ENCODE data around the gene SH3D21.

The SH3D21 gene

DNA sequence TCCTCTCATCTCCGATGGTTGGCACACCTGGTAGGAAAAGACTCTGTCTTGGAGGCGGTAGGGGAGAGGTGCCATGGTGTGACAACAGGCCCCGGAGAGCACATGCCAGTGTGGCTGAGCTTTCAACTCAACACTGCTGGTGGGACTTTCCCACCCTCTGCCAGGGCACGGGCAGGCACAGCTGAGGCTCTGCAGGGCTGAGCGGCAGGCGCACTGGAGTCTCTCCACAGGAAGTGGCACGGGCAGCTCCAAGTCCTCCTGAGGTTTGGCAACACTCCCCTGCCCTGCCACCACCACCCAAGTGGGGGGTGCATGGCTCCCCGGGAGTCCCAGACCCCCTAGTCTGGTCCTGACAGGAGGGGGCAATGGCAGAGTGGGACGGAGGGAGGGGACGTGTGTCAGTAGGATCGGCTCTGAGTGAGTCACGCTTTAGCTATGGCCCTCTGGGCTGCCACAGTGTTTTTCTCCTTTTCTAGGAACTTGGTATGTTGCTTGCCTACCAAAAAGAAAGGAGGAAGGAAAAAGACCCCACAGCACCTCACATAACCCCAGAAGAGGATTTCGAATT lies 44.6 kb downstream of the SH3D21 start:
- TF ChIP-seq ZFX (IDR thresholded peaks at IDR 0.05), result no peak
- TF ChIP-seq, protein P1, sequence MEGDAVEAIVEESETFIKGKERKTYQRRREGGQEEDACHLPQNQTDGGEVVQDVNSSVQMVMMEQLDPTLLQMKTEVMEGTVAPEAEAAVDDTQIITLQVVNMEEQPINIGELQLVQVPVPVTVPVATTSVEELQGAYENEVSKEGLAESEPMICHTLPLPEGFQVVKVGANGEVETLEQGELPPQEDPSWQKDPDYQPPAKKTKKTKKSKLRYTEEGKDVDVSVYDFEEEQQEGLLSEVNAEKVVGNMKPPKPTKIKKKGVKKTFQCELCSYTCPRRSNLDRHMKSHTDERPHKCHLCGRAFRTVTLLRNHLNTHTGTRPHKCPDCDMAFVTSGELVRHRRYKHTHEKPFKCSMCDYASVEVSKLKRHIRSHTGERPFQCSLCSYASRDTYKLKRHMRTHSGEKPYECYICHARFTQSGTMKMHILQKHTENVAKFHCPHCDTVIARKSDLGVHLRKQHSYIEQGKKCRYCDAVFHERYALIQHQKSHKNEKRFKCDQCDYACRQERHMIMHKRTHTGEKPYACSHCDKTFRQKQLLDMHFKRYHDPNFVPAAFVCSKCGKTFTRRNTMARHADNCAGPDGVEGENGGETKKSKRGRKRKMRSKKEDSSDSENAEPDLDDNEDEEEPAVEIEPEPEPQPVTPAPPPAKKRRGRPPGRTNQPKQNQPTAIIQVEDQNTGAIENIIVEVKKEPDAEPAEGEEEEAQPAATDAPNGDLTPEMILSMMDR (conservative IDR thresholded peaks at IDR 0.05), result no peak
- no peak overlapping the region for H3K27ac ChIP-seq

DNA sequence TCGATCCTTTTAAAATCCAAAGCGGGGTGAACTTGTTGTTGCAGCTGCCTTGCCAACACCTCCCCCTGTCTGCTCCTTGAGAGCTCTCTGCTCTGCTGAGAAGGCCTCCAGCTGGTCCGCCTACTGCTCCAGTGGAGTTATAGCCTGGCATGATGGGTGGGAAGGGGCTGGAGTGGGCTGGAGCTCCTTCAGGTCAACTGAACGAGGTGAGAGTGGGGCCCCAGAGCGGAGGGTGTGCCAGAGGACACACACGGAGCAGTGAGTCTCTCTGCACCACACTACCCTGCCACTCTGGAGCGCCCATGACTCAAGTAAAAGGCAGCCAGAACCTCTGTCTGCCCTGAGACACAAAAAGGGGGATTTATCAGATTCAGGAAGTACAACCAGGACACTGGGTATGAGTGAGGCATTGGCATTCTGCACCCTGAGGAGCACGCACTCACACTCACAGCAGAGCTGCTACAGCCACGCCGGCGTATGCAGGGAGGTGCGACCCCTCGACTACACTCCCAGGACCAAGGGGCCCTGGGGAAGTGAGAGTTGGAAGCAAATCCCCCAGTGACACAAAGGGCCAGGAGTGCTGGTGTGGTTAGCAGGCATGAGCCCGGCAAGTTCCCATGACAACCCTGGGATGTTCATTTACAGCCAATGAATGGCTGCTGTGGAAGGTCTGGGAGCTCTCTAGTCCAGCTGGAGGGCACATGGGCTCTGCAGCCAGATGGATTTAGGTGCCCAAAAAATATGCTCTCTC lies 45.2 kb downstream of the SH3D21 start:
- no peak overlapping the region for H3K27ac ChIP-seq
- TF ChIP-seq ZFX (IDR thresholded peaks at IDR 0.05), result no peak
- TF ChIP-seq, protein P1 (conservative IDR thresholded peaks at IDR 0.05), result no peak

DNA sequence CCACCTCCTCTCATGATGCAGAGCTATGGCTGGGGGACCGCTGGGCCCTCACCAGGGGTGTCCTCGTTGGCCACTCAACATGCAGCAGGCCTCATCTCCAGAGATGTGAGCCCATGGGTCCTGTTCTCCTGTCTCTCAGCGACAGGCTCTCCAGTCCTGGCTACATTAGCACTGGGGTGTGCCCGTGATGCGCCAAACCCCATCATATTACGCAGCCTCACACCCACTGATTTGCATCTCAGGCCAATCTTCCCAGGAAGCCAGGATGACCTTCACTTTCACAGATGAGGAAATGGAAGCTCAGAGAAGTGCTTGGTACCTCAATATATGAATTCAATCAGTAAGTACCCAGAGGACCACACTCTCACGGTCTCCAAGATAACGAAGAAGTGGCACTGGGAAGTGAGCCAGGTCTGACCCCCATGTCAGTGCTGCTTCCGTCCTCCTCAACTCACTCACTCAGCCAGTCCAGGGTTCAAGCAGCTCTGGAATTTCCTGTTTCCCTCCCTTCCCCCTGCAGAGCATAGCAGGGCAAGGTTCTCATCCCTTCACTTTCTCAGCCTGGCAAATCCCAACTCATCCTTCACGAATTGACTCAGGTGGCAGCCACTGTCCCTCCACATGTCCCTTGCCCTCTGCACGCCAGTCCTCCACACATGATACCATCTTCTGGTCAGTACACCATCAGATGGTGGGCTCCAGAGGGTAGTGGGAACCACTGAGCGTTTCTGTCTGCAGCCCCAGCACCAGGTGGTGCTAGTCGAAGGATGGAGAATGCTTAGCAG lies 46.1 kb downstream of the SH3D21 start:
- TF ChIP-seq, protein P1 (conservative IDR thresholded peaks at IDR 0.05), result no peak
- TF ChIP-seq ZFX (IDR thresholded peaks at IDR 0.05), result no peak
- no peak overlapping the region for H3K27ac ChIP-seq

DNA sequence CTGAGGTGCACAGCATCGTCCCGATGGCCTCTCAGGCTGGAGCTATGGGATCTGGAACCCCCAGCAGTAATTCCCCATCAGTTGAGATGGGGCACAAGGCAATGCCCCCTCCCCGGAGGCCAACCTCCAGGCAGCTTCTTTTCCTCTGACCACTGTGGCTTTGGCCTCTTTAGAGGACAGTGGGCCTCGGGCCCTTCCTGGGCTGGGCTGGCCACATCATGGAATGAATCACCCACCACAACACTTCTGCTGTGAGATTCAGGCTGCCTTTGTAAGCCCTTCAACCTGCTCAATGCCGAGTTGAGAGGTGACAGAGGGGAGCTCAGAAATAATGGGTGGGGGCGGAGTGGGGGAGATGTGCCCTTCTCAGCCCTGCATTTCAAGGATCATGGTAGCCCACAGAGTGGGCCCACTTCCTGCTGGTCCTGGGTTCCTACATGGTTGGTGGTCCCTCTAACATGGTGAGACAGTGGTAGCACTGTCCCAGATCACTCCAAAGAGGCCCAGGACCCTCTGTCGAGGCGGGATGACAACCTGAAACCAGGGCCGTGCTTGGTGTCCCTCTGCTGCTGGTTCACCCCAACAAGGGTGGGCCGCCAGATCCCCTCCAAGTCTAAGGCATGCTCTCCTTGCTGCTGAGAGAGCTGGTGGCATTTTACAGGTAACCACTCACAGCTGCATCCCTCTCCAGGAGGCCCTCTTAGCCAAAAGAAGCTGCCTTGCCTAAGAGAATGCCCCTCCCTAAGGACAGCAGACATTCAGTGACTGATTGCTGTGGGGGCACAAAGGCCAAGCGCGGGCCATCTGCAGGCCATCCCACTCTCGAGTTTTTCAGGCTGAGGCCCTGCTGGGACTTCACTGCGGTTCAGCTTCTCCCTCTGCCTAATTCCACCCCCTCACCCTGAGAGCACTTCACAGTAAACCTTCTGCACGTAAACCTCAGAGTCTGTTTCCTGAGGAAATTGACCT lies 47.0 kb downstream of the SH3D21 start:
- no peak overlapping the region for H3K27ac ChIP-seq

DNA sequence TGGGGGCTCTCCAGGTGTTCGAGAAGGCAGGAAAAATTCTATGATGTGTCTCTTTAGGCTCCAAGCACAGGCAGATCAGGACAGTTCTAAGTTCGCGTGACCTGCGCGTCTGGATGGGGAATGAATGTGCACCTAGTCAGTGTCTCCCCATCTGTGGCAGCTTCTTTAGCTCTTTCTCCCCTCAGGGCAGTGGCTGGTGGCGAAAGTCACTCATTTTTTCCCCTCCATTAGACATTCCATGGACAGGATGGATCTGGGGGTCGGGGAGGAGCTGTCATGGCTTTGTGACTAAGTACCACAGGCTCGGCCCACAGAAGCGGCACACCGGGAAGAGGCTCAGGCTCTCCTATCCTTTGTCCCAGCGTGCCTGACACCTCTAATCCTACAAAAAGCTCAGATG lies 48.3 kb downstream of the SH3D21 start:
- H3K27ac ChIP-seq, result no peak overlapping the region
- no peak for TF ChIP-seq ZFX (IDR thresholded peaks at IDR 0.05)
- TF ChIP-seq, protein P1 (conservative IDR thresholded peaks at IDR 0.05), result no peak

More for the DNA sequence above, 47.0 kb downstream of the SH3D21 start:
- no peak for TF ChIP-seq ZFX (IDR thresholded peaks at IDR 0.05)
- TF ChIP-seq, protein P1 (conservative IDR thresholded peaks at IDR 0.05), result no peak

DNA sequence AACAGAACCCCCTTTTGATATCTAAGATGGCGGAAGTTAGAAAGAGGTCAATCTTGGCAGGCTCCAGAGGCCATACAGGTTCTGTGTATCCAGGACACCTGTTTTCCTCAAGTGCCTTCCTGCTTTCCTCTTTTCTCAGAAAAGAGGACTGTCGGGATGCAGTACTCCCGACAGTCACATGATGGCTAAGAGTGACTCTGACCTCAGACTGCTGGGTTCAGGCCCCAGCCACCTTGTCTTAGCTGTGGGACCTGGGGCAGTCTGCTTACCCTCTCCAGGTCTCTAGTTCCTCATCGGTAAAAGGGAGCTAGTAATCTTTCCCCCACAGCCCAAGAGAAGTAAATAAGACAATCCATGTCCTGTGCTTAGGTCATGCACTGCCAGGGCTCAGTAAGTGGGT lies 49.6 kb downstream of the SH3D21 start:
- TF ChIP-seq, protein P1 (conservative IDR thresholded peaks at IDR 0.05), result no peak
- no peak for TF ChIP-seq ZFX (IDR thresholded peaks at IDR 0.05)
- no peak overlapping the region for H3K27ac ChIP-seq
